GM23248 (cell line): Measurements from ENCODE around the gene PKD2L2.

Experiments used
- EZH2 ChIP-seq: fragments of 200-600 bp; sonication (generic); IDR thresholded peaks from 2 replicates; pipeline ENCODE4 v1.6.1; 2018; ENCODE audit warnings: antibody characterized with exemption, mild to moderate bottlenecking; ENCODE audit not compliant: insufficient read depth, poor library complexity, severe bottlenecking
- EZH2phosphoT487 ChIP-seq: fragments of 200-600 bp; sonication (generic); IDR thresholded peaks from 2 replicates; pipeline ENCODE4 v1.6.1; 2018; ENCODE audit warnings: antibody characterized with exemption, moderate library complexity, mild to moderate bottlenecking, low read depth; ENCODE audit not compliant: insufficient read depth

GRCh38 chr5:137989419-137989818, 100.2 kb downstream of the PKD2L2 start:
- TF ChIP-seq EZH2 (no peak), EZH2phosphoT487 (no peak)
